HepG2 (cell line): ENCODE data around the gene FLACC1. TPM values are rescaled to one million over a fixed set of nuclear protein-coding genes. Genes with fewer than 3 reads are reported as not detected.

Experiments used
- CBX2 ChIP-seq, 2 experiments: fragments of 200-600 bp in 1 of 2; sonication (generic); formaldehyde crosslinking in 1 of 2; IDR thresholded peaks; 2 replicates each; pipeline versions ENCODE4 v1.7.0 to v1.8.1; 2018 to 2022; ENCODE audit warnings: low read depth in 2 of 2, low read length in 1 of 2, mild to moderate bottlenecking in 1 of 2, missing genetic modification reagents in 1 of 2
- CSRNP2 ChIP-seq: sonication (generic); formaldehyde crosslinking; conservative IDR thresholded peaks from 2 replicates; pipeline ENCODE4 v1.8.0; 2022; ENCODE audit warnings: low read depth, missing genetic modification reagents
- EEA1 ChIP-seq: sonication (generic); formaldehyde crosslinking; IDR thresholded peaks from 2 replicates; pipeline ENCODE4 v1.5.1; 2020; ENCODE audit warnings: mild to moderate bottlenecking, missing genetic modification reagents, borderline replicate concordance
- HINFP ChIP-seq: sonication (generic); formaldehyde crosslinking; IDR thresholded peaks from 2 replicates; pipeline ENCODE4 v1.4.0; 2020; ENCODE audit warnings: low read depth, mild to moderate bottlenecking, missing genetic modification reagents
- HOMEZ ChIP-seq: IDR thresholded peaks from 2 replicates; pipeline ENCODE4 v1.6.1; 2016; ENCODE audit warnings: low read depth
- ISL2 ChIP-seq: sonication (generic); formaldehyde crosslinking; IDR thresholded peaks from 2 replicates; pipeline ENCODE4 v1.5.0; 2020; ENCODE audit warnings: missing genetic modification reagents
- KAT7 ChIP-seq: IDR thresholded peaks from 2 replicates; pipeline ENCODE4 v1.6.1; 2018; ENCODE audit warnings: borderline replicate concordance, missing compliant biosample characterization
- KDM5B ChIP-seq: sonication (generic); formaldehyde crosslinking; IDR thresholded peaks from 2 replicates; pipeline ENCODE4 v1.4.0; 2020; ENCODE audit warnings: missing genetic modification reagents, mild to moderate bottlenecking, borderline replicate concordance
- KLF11 ChIP-seq: IDR thresholded peaks from 2 replicates; pipeline ENCODE4 v1.6.1; 2016; ENCODE audit warnings: missing compliant biosample characterization
- MYC ChIP-seq: sonication (generic); formaldehyde crosslinking; IDR thresholded peaks from 2 replicates; pipeline ENCODE4 v1.9.0; 2021; ENCODE audit warnings: missing genetic modification reagents, borderline replicate concordance
- NFIC ChIP-seq: IDR thresholded peaks from 2 replicates; pipeline ENCODE4 v1.6.1; 2012; ENCODE audit warnings: mild to moderate bottlenecking, low read length, inconsistent platforms
- PHF8 ChIP-seq: sonication (generic); formaldehyde crosslinking; IDR thresholded peaks from 2 replicates; pipeline ENCODE4 v1.5.0; 2020; ENCODE audit warnings: missing genetic modification reagents
- SAP130 ChIP-seq: IDR thresholded peaks from 2 replicates; pipeline ENCODE4 v1.6.1; 2016; ENCODE audit warnings: low read depth
- TP53 ChIP-seq: sonication (generic); formaldehyde crosslinking; conservative IDR thresholded peaks from 2 replicates; pipeline ENCODE4 v1.4.0; 2020; ENCODE audit warnings: missing genetic modification reagents
- ZBTB38 ChIP-seq: sonication (generic); formaldehyde crosslinking; IDR thresholded peaks from 2 replicates; pipeline ENCODE4 v1.5.1; 2020; ENCODE audit warnings: mild to moderate bottlenecking, missing genetic modification reagents
- ZFP41 ChIP-seq: sonication (generic); formaldehyde crosslinking; IDR thresholded peaks from 2 replicates; pipeline ENCODE4 v1.4.0; 2020; ENCODE audit warnings: mild to moderate bottlenecking, missing genetic modification reagents, borderline replicate concordance
- ZNF253 ChIP-seq: sonication (generic); formaldehyde crosslinking; IDR thresholded peaks from 2 replicates; pipeline ENCODE4 v1.8.0; 2022; ENCODE audit warnings: mild to moderate bottlenecking, missing genetic modification reagents, borderline replicate concordance
- ZNF576 ChIP-seq: sonication (generic); formaldehyde crosslinking; IDR thresholded peaks from 2 replicates; pipeline ENCODE4 v1.4.0; 2020; ENCODE audit warnings: mild to moderate bottlenecking, missing genetic modification reagents
- ZNF749 ChIP-seq: sonication (generic); formaldehyde crosslinking; IDR thresholded peaks from 2 replicates; pipeline ENCODE4 v1.8.0; 2022; ENCODE audit warnings: mild to moderate bottlenecking, missing genetic modification reagents, moderate library complexity, borderline replicate concordance
- polyA plus RNA-seq, 8 experiments: library from polyadenylated mRNA; depleted of rRNA in 3 of 8; stranded (reverse) in 7 of 8; unstranded in 1 of 8; fragments of >200 nt; fragmentation: Illumina TruSeq in 4 of 8; extraction: Trizol in 4 of 8; gene quantifications; 2 replicates each; pipeline versions ENCODE4 v1.2.1 to v1.2.3, GENCODE V29; 2011 to 2016; ENCODE audit warnings: low read depth in 4 of 8, missing spikeins in 1 of 8, mixed read lengths in 1 of 8; ENCODE audit not compliant: insufficient read depth in 1 of 8
- total RNA-seq, 5 experiments: library from RNA; depleted of rRNA; stranded (reverse); fragments of >200 nt; fragmentation: Illumina TruSeq; extraction: Trizol; gene quantifications; 2 replicates each; pipeline ENCODE4 v1.2.3, GENCODE V29; 2016; ENCODE audit warnings: low read depth in 1 of 5
- TF ChIP-seq, protein P1 (sequence below): fragments of 450-650 bp; IDR thresholded peaks from 2 replicates; pipeline ENCODE4 v1.6.1; 2016

FLACC1 gene
- total and polyA plus RNA-seq, 2 of the 13 experiments (the other 11 are each of a cell fraction or from before 2014, with no cell fraction given) = 0.35 to 0.59 TPM

DNA sequence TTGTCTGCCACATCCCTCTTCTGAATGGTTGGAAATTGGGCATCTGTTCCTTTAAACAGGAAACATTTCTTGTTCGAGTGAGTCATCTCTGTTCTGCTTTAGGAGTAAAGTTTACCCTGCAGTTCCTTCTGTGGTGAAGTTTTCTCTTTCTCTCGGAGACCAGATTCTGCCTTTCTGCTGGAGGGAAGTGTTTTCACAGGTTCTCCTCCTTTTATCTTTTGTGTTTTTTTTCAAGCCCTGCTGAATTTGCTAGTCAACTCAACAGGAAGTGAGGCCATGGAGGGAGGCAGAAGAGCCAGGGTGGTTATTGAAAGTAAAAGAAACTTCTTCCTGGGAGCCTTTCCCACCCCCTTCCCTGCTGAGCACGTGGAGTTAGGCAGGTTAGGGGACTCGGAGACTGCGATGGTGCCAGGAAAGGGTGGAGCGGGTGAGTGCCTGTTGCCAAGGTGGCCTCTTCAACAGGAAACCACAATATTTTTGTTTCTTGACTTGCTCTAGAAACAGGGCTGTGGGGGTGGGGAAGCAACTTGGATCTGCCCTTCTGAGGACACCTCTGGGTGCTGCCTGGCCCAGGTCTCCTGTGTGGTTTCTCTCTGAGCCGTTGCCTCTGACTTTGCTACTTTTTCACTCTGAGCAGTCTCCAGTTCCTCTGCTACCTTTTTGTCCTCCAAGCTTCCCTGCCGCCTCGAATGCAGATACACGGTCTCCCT, 99.0 kb downstream of the FLACC1 start (continued):
- TF ChIP-seq, protein P1, sequence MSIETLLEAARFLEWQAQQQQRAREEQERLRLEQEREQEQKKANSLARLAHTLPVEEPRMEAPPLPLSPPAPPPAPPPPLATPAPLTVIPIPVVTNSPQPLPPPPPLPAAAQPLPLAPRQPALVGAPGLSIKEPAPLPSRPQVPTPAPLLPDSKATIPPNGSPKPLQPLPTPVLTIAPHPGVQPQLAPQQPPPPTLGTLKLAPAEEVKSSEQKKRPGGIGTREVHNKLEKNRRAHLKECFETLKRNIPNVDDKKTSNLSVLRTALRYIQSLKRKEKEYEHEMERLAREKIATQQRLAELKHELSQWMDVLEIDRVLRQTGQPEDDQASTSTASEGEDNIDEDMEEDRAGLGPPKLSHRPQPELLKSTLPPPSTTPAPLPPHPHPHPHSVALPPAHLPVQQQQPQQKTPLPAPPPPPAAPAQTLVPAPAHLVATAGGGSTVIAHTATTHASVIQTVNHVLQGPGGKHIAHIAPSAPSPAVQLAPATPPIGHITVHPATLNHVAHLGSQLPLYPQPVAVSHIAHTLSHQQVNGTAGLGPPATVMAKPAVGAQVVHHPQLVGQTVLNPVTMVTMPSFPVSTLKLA = peak; percentile 21; the same call in 1 of the 2 replicates
- peak; percentile 49; the same call in 1 of the 2 replicates for TF ChIP-seq KDM5B (CRISPR knock-in tag)
- TF ChIP-seq CBX2 (IDR thresholded peaks at IDR 0.05; ENCODE audit: low read depth, low read length) = no peak
- TF ChIP-seq CBX2 (CRISPR knock-in tag; IDR thresholded peaks at IDR 0.05; ENCODE audit: low read depth) = peak; percentile 70; the same call in 1 of the 2 replicates
- peak; percentile 66; the same call in 1 of the 2 replicates for TF ChIP-seq TP53 (CRISPR knock-in tag)
- TF ChIP-seq KAT7 = peak; percentile 30; the same call in 1 of the 2 replicates
- peak; percentile 48; the same call in 1 of the 2 replicates for TF ChIP-seq PHF8
- TF ChIP-seq ZNF253 (CRISPR knock-in tag) = peak; percentile 63; the same call in 1 of the 2 replicates
- 0 out of 2 replicates have a peak, but pooled peaks have one; percentile 70 for TF ChIP-seq KLF11 (CRISPR knock-in tag)
- TF ChIP-seq ZBTB38 (CRISPR knock-in tag) = peak; percentile 38; the same call in 1 of the 2 replicates
- TF ChIP-seq CSRNP2 (CRISPR knock-in tag) = no peak
- TF ChIP-seq HINFP (CRISPR knock-in tag) = 0 out of 2 replicates have a peak, but pooled peaks have one; percentile 49
- TF ChIP-seq HOMEZ (CRISPR knock-in tag) = 0 out of 2 replicates have a peak, but pooled peaks have one; percentile 52
- TF ChIP-seq NFIC = 0 out of 2 replicates have a peak, but pooled peaks have one; percentile 39
- no peak for TF ChIP-seq ZNF576
- peak; percentile 31; the same call in 1 of the 2 replicates for TF ChIP-seq ZFP41
- no peak for TF ChIP-seq ISL2 (CRISPR knock-in tag)
- peak; percentile 87; the same call in 1 of the 2 replicates for TF ChIP-seq MYC (CRISPR knock-in tag)
- peak; percentile 73 for TF ChIP-seq SAP130 (CRISPR knock-in tag)
- TF ChIP-seq ZNF749 (CRISPR knock-in tag) = peak; percentile 69; the same call in 1 of the 2 replicates
- 0 out of 2 replicates have a peak, but pooled peaks have one; percentile 17 for TF ChIP-seq EEA1 (CRISPR knock-in tag)
